GM19023 (cell line): ENCODE data around the gene NELL1.

Experiments
- ATAC-seq: cut with Tn5 transposase; IDR thresholded peaks from one replicate; pipeline ENCODE4 v1.9.1; 2021; ENCODE audit warnings: mild to moderate bottlenecking, moderate library complexity; ENCODE audit not compliant: unreplicated experiment

The NELL1 gene

DNA sequence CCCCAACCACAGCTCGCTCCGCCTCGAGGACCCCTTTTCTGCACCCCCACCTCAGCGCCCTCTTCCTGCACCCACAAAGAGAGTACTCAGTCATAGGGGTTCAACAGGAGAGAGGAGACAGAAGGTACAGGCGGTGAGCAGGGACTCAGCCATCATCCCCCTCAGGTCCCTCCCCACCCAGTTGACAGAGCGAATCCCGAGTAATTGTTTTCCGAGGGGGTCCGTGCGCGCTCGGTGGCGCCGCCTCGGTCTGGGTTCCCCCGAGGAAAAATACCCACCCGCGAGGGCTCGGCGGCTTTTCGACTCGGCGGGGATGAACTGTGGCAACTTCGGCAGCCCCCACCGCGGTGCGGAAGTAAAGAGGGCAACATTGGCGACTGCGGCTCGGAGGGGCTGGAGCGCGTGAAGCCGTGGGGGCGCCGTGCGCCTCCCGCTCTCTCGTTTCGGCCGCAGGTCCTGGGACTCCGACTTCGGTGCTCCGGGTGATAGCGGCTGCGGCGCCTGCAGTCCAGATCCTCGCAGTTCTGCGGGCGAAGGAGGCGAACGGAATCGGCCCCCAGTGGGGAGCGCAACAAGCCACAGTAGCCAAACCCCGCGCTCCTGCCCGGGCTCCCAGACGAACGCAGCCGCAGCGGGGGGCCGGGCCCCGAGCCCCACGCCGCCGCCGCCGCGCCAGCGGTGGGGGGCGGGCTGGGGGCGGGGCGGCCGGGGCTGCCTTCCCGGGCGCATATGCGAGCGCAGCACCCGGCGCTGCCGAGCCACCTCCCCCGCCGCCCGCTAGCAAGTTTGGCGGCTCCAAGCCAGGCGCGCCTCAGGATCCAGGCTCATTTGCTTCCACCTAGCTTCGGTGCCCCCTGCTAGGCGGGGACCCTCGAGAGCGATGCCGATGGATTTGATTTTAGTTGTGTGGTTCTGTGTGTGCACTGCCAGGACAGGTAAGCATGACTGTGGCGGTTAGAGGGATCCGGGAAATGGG lies at the start of gene NELL1:
Gene NELL1, plus strand, starts transcription at position 743 of the 976 bp plus-strand sequence.
- ATAC-seq, result no peak

DNA sequence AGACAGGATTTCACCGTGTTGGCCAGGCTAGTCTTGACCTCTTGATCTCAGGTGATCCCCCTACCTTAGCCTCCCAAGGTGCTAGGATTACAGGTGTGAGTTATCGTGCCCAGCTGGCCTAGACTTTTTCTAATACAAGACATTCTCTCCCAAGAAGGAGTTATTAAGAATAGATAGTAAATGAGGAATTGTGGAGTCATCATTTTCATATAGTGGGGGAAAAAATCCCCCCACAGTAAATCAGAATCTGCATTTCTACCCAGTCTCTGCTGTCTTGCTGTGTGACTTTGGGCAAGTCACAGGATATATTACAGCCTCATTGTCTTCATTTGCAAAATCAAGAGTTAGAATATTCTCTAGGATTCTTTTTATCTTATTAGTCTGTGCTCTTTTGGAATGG lies 48.4 kb upstream of the NELL1 start:
- no peak for ATAC-seq

DNA sequence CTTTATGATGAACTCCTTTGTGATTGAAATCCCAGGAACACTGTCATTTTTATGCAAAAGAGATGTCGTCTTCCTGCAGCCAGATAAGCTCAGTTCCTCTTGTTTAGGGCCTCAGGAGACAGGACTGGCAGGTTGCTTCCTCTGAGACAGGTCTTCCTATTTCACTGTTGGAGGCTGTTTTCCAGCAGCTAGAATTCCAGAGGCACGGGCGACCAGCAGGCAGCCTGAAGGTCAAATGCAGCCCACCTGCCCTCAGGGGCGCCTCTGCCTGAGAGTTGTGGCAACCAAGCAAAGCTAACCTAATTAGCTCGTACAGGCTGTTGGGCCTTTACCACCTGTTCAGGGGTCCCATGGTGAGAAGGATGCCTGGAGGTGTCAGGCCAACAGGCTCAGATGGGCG lies 47.7 kb upstream of the NELL1 start:
- no peak for ATAC-seq

DNA sequence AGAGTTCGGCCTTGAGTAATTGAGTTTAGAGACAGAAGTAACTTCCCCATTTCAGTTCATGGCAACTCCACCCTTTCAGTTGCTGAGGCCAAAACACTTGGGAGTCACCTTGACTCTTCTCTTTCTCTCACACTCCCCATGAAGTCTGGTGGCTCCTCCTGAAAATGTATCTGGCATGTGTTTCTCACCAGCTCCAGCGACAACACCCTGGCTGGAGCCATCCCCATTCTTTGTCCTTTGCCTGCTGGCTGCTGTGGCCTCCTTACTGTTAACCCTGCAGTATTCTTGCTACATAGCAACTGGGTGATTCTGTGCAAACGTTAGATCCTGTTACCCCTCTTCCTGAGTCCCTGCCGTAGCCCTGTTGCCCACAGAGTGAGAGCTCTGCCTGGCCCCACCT lies 46.1 kb upstream of the NELL1 start:
- ATAC-seq, result no peak

DNA sequence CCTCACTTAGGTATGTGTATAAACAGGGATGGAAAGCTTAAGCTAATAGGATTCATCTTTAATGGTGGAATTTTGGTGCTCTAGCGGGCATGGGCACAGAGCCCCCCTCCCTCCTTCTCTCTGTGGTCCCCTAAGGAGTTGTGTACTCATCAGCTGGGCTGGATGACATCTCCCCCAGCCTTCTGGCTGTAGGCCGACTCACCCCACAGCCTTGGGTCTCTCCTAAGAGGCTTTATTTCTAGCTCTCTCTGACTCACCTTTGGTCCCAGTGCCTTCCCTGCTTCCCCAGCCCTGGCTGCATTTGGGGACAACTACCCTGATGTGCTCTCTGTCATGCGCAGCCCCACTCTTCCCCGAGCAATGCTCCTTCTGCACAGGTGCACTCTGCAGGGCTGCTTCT lies 43.1 kb upstream of the NELL1 start:
- ATAC-seq, result no peak

DNA sequence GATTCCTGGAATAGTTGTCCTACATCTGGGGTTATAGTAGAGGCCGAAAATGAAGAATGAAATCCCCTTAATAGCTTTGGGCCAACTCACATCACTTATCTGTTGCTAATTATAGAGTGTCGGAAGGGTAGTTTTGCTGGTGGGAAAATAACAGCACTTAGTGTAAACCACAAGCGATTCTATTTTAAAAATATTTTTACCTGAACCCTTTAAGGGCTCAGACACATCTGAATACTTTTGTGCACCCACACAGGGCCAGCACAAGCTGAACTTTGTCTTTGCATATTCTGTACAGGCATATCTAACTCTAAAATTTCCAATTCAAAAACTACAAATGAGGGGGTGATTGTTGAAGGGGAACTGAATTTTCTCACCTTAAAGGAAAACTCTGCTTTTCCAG lies 42.4 kb upstream of the NELL1 start:
- no peak for ATAC-seq

DNA sequence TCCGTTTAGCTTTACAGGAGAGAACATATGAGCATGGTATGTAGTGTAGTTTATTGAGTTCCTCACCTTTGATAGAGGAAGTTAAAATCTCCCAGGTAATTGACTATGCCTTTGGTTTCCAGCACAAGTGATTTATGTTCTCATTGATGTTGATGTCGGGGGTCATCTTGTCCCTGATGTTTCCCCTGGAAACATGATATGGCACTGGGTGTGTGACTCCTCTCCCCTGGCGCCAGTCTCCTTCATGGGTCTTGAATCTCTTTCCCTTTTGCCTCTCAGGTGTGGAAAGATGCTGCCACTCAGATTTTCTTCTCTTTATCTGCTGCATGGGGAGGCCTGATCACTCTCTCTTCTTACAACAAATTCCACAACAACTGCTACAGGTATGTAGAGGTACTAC lies 41.7 kb upstream of the NELL1 start:
- no peak for ATAC-seq

DNA sequence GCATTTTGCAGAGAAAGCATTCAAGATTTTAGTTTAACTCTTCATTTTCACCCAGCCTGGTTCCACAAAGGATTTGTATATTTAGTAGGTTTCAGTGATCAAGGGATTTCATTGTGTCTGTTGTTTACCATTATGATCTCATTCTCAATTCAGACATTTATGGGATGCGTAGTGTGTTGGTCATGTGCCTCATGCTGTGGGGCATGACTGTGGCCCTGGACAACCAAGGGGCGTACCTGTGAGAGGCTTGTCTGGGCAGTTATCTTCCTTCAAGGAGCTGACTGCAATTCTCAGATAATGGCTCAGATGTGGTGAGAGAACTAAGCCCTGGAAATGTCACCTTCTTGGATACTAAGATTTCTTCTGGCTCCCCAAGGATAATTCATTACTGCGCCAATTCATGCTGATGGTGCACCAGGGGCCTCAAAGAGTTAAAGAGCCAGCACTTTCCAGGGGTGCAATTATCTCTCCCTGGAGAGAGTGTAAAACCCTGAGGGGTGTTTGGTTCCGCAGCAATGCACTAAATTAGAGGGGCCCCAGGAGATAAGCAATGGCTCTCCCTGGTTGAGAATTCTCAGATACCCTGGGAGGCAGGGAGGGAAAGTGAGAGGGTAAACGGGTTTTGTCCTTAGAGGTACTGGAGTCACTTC lies 37.7 kb upstream of the NELL1 start:
- ATAC-seq, result no peak

DNA sequence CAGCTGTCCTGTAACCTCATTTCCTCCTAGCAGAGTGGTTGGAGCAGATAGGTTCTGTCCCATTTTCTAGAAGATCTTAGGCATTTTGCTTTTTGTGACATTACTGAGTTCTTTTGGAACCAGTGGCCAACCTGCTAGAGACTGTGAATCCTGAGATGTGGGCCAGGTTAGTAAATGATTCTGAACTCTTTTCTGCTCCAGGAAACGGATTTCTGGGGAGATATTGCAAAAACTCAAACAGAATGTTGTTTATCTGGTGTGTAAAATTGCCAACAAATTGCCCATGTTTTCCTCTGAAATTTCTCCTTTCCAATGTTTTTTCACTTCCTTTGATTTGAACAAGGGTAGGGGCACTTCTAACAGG lies 37.2 kb upstream of the NELL1 start:
- no peak for ATAC-seq

DNA sequence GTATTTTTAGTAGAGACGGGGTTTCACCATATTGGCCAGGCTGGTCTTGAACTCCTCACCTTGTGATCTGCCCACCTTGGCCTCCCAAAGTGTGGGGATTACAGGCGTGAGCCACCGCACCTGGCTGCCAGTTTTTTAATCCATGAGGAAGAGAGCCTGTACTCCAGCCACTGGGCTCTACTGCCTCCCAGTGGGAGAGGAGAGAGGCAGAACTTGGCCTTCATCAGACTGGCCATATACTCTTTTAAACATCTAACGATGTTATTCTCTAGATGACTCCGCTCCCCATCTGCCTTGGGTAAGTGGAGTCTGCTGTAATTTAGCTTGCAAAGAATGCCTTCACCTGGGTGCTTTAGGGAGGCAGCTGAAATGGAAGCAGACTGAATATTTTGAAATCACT lies 35.3 kb upstream of the NELL1 start:
- no peak for ATAC-seq

DNA sequence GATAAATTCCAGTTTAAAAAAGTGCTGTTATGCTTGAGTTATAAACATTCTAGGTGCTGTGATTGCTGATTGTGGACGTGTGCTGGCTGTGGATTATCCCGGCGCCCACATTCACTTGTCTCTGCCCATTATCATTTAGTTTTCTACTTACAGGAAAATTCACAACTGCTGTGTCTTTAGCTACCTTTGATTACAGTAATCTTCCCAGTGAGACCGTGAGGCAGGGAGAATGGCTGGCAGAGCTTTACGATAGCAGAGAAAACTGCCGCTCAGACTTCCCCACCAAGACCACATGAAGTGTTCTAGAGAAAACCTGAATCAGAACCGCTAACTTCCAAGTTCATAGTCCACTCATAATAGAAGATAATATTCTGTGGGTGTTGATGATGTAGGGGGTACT lies 34.6 kb upstream of the NELL1 start:
- no peak for ATAC-seq

DNA sequence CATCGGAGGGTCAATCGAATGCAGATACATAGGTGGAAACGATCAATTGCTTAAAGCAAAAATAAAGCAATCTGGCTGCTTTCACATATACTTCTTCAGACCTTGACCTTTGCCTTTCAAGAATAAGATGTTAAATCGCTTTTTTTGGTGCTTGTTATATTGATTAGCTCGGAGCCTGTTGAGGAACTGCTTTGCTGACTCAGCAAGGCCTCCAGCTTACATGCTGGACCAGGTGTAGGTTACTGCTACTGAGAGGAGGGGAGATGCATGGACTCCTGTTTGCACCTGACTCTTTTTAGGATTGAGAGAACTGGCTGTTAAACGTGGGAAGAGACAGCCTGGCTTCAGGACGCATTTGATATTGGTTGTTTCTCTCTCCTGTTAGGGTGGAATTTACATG lies 31.3 kb upstream of the NELL1 start:
- no peak for ATAC-seq

DNA sequence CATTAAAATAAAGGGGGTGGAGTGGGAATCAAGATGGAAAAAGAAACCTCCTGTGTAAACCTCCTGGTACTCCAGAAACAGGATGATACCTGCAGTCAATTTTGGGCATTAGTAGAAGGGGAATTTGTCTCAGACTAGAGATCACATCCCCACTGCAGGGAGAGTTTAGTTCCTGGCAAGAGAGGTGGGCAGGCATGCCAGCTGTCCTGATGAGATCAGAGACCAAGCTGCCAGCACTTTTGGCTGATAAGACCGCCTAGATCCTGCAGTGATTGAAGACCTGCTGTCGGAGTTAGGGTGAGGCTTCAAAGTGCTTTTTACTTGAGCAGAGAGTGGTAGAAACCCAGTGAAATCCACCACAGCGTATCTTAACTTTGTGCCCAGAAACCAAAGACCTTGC lies 29.7 kb upstream of the NELL1 start:
- no peak for ATAC-seq

DNA sequence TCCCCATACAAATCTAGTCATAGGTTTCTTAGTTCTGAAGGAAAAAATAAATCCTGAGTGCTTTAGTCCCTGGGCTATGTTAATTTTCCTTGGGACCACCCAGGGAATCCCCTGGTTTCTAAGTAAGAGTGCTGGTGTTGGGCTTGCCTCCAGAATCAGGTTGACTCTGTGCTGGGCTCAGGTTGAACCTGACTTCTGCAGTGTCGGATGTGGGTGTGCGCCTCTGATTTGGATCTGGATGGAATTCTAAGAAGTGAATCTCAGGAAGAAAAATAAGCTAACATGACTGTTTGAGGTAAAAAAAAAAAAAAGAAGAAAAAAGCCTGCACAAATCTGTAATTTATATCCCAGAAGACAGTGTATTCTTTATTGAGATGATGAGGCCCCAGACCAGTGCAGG lies 29.0 kb upstream of the NELL1 start:
- no peak for ATAC-seq

DNA sequence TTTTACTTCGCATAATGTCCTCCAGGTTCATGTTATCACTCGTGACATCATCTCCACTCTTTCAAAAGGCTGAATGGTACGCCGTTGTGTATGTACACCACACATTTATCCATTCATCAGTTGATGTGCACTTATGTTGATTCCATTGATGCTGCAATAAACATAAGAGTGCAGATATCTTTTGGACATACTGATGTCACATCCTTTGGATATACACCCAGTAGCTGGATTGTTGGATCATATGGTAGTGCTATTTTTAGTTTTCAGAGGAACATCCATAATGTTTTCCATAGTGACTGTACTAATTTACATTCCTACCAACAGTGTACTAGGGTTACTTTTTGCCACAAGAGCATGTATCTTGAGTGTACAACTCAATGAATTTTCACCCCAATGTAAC lies 25.0 kb upstream of the NELL1 start:
- no peak for ATAC-seq

DNA sequence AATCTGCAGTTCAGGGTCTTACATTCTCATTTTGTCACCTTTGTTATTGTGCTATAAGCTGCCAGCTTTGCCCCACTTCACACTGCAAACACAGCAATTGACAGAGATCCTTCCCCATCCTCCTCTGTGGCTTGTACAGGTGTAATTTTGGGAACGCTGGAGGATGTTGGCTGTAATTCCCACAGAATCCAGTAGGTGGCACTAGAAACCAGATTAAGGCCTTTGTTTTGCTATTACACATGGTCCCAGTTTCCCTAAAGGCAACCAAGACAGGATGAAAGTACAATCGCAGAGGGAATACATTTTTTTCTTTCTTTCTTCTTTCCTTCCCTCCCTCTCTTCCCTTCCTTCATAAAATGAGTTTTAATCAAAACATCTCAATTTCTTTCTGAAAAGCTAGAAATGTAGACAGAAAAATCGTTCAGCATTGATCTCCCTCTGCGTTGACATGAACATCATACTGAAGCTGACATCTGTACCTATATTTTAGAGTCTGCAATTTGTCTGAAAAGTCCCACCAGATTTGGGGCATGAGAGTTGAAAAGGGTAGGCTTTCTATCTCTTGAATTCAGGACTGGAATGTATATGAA lies 21.3 kb upstream of the NELL1 start:
- peak; percentile 52 for ATAC-seq

DNA sequence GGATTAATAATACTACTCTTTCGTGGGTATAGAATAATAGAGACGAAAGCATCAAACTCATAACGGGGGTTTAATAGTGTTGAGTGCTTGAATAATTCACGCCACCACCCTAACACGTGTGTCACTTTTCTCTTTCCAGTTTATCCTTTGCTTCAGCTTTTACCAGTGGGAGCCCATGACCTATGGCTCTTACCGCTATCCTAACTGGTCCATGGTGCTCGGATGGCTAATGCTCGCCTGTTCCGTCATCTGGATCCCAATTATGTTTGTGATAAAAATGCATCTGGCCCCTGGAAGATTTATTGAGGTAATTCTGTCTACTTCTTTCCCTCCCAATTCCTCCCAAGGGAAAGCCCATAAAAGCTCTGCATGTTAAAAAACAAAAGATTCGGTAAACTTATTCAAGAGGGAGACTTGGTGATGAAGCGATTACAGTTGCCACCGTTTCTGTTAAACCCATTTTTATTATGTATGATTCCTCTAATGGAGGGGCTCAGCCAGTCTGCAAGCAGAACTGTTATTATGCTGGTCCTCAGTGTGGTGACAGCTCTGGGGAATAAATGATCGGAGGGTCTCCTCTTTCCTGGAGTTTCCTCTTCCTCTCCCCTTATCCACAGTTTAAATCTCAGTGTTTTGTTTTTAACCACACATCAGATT lies 17.1 kb upstream of the NELL1 start:
- no peak for ATAC-seq

DNA sequence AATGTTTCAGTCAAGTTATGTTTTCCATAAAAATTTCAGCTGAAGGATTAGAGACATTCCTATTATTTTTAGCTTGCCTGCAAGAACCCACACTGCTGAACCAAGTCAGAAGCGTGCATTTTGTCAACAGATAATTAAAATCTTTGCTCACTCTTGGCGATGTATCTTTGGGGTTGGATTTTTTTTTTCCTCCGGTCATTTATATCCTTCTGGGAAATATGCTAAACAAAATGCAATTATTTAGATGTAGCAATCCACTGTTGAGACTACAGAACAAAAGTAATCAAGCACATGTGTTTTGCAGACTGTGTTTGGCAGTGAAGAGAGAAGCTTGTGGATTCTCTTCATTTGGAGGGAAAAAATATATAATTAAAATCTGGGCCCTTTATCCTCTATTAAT lies 15.3 kb upstream of the NELL1 start:
- no peak for ATAC-seq

DNA sequence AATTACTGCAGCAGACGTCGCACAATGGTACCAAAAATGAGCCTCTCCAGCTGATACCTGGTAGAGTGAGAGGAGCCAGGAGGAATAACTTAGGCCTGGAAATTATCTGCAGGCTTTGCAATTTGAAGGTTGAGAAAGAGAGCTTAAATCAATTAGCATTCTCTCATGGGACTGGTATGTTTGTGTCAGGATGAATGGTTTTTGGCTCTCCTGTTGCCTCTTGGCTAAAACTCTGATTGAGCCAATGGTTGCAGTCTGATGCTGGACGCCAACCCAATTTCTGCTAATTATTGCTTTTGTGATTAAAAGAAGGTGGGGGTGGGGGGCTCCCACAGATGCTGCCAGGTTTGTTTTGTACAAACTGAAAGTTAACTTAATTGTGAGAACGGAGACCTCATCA lies 12.5 kb upstream of the NELL1 start:
- ATAC-seq, result no peak

DNA sequence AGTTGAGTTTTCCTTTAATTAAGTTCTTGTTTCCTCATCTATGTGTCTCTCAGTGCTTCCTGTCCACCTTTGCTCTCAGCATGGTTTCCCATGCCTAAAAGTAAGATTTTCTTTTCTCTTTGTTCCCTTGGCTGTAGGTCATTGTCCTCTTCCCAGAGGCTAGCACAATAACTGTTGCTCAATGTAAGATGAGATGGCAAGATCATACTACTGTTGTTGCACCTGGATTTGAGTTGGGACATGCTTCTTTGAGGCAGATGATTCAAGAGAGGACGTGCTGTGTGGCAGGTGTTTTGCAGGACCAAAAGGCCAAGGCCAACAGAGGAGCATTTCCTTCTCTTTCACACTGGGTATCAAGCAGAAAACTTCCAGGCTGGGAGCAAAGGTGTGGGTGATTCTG lies 11.3 kb upstream of the NELL1 start:
- ATAC-seq, result no peak

DNA sequence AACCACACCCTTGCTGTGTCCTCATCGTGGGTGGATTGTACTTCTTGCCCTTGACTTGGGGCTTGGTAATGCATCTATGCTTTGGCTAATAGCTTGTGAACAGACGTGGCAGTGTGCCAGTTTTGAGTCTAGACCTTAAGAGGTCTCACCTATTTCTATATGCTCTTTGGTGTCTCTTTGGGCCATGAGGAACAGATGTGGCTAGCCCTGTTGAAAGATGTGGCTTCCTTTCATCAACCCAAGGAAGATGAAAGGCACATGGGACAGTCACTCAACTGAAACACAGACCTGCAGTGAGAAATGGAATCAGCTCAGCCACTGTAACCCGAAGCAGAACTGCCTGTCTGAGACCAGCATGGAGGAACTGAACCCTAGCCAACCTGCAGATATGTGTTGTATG lies 7.9 kb upstream of the NELL1 start:
- ATAC-seq, result no peak

DNA sequence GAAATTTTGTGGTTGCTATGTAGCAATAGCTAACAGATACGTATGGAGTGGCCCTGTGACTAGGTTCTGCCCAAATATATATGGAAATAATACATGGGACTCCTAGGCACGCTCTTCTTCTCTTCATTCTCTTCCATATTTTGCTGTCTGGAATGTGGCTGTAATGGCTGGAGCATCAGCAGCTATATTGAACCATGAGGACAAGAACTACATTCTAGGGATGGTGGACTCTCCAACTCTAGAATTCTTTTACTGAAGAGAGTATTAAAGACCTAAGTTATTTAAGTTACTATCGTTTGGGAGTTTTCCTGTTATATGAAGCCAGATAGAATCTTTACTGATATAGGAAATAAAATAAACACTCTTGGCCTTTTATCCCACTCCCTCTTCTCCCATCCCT lies 7.5 kb upstream of the NELL1 start:
- no peak for ATAC-seq
